Measurements from ENCODE around the gene HLA-DQA1.

DNA sequence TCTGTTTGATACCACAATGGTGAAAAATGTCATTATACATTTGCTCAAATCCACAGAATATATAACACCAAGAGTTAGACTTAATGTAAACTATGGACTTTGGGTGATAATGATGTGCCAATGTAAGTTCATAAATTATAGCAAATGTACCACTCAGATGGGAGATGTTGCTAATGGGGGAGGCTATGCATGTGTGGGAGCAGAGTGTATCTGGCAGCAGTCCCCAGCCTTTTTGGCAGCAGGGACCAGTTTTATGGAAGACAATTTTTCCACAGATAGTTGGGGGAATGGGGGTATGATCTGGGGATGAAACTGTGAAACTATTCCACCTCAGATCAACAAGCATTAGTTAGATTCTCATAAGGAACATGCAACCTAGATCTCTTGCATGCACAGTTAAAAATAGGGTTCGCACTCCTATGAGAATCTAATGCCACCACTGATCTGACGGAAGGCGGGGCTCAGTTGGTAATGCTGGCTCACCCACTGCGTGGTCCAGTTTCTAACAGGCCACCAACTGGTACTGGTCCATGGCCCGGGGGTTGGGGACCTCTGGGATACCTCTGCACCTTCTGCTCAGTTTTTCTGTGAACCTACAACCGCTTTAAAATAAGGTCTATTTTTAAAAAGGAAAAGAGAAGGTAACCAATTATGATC is 8.0 kb downstream of the HLA-DQA1 start:
- TF ChIP-seq, protein P1, sequence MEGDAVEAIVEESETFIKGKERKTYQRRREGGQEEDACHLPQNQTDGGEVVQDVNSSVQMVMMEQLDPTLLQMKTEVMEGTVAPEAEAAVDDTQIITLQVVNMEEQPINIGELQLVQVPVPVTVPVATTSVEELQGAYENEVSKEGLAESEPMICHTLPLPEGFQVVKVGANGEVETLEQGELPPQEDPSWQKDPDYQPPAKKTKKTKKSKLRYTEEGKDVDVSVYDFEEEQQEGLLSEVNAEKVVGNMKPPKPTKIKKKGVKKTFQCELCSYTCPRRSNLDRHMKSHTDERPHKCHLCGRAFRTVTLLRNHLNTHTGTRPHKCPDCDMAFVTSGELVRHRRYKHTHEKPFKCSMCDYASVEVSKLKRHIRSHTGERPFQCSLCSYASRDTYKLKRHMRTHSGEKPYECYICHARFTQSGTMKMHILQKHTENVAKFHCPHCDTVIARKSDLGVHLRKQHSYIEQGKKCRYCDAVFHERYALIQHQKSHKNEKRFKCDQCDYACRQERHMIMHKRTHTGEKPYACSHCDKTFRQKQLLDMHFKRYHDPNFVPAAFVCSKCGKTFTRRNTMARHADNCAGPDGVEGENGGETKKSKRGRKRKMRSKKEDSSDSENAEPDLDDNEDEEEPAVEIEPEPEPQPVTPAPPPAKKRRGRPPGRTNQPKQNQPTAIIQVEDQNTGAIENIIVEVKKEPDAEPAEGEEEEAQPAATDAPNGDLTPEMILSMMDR (IDR thresholded peaks at IDR 0.05) = no peak
- TF ChIP-seq EZH2phosphoT487 (IDR thresholded peaks at IDR 0.05) (no peak), EZH2 (IDR thresholded peaks at IDR 0.05) (no peak)

Measured in neural progenitor cell (in vitro differentiated cells).